Activated CD8-positive, alpha-beta T cell treated with anti-CD3 and anti-CD28 coated beads for 36 hours (primary cell): Measurements from ENCODE around the gene RB1. TPM values are rescaled to one million over a fixed set of nuclear protein-coding genes. Genes with fewer than 3 reads are reported as not detected.
A peak's percentile ranks its signal among the peaks of the same experiment; 100 is the strongest.

Experiments
- ATAC-seq: fragments of 200-7000 bp; cut with Tn5 transposase; one replicate; pipeline ENCODE4 v1.10.0; 2021; ENCODE audit warnings: mild to moderate bottlenecking, moderate library complexity
- CTCF ChIA-PET: fragments of 350-600 bp; sonication (Branson Sonifier 250); formaldehyde crosslinking; loops from one replicate; lab custom pipeline; 2021; ENCODE audit warnings: antibody characterized with exemption; lab: Charles Lee
- POLR2A ChIA-PET: fragments of 350-600 bp; sonication (Branson Sonifier 250); formaldehyde crosslinking; loops from one replicate; lab custom pipeline; 2021; ENCODE audit warnings: antibody characterized with exemption; lab: Charles Lee
- DNase-seq: peaks from one replicate; pipeline ENCODE4 v3.0.0-alpha.2; 2020
- H3K27ac Mint-ChIP-seq: one replicate; pipeline ENCODE4 v1.8.0; 2021; ENCODE audit warnings: mild to moderate bottlenecking, mixed read lengths
- H3K27me3 Mint-ChIP-seq: one replicate; pipeline ENCODE4 v1.8.0; 2021; ENCODE audit warnings: mixed read lengths
- H3K36me3 Mint-ChIP-seq: one replicate; pipeline ENCODE4 v1.8.0; 2021; ENCODE audit warnings: low read depth, mixed read lengths
- H3K4me1 Mint-ChIP-seq: one replicate; pipeline ENCODE4 v1.8.0; 2021; ENCODE audit warnings: low read depth, mixed read lengths
- H3K4me3 Mint-ChIP-seq: one replicate; pipeline ENCODE4 v1.8.0; 2021; ENCODE audit warnings: mild to moderate bottlenecking, moderate library complexity, mixed read lengths
- H3K9me3 Mint-ChIP-seq: one replicate; pipeline ENCODE4 v1.8.0; 2021; ENCODE audit warnings: mixed read lengths
- intact Hi-C: fragments of 100-400 bp; cut with micrococcal nuclease; formaldehyde crosslinking; loops from one replicate; pipeline ENCODE4 v1.10.0; 2022
- total RNA-seq, 2 experiments: library from RNA; stranded (reverse); gene quantifications; one replicate each; pipeline ENCODE4 v1.2.3, GENCODE V29; 2021
- TF ChIP-seq, protein P1 (sequence below): fragments of 200-600 bp; IDR thresholded peaks from one replicate; pipeline ENCODE4 v1.8.0; 2022; ENCODE audit warnings: antibody characterized with exemption, mild to moderate bottlenecking

RB1 gene
- total RNA-seq, 2 experiments from 2014 or later = 26.4 to 29.2 TPM

DNA sequence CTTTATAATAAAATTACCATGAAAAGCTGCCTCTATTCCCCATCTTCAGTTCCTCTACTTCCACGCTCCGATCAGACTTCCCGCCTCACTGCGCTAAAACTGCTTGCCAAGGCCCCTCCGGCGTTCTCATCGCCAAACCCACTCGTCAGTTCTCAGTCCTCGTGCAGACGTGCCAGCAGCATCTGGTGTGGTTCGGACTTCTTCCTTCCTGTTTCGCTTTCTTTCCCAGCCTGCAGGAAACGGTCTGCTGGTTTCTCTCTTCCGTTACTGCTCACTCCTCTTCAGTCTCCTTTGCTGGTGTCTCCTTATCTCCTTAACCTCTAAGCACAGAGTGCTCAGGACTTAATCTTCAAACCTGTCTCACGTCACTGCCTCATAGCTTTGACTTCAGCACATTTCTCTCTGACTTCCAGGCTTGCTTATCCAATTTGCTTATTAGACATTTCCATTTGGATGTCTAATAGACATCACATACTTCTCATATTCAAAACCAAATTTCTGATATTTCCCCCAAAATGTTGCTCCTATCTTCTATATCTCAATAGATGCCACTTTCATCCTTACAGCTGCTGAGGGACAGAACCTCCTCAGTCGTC lies 189.0 kb downstream of the RB1 start:
- intact Hi-C loops = loop anchor here (10.0 kb wide), 1 partner anchor 88 kb away; no protein-coding TSS in a partner anchor
- DNase-seq = peak; percentile 82
- Mint-ChIP-seq H3K27me3 (no peaks in the 10 kb centered on the region), H3K27ac (no peak overlapping the region), H3K4me1 (peaks cover 42% of the 10 kb centered on the region), H3K36me3 (peaks cover 6% of the 10 kb centered on the region), H3K9me3 (no peaks in the 10 kb centered on the region), H3K4me3 (no peak overlapping the region)
- POLR2A ChIA-PET = interaction anchor here (0.8 to 1.8 kb wide), 7 partner anchors 8 to 86 kb away, joined by 3 to 8 read pairs (median 5); no protein-coding TSS in a partner anchor
- ATAC-seq = peak; percentile 84
- TF ChIP-seq, protein P1, sequence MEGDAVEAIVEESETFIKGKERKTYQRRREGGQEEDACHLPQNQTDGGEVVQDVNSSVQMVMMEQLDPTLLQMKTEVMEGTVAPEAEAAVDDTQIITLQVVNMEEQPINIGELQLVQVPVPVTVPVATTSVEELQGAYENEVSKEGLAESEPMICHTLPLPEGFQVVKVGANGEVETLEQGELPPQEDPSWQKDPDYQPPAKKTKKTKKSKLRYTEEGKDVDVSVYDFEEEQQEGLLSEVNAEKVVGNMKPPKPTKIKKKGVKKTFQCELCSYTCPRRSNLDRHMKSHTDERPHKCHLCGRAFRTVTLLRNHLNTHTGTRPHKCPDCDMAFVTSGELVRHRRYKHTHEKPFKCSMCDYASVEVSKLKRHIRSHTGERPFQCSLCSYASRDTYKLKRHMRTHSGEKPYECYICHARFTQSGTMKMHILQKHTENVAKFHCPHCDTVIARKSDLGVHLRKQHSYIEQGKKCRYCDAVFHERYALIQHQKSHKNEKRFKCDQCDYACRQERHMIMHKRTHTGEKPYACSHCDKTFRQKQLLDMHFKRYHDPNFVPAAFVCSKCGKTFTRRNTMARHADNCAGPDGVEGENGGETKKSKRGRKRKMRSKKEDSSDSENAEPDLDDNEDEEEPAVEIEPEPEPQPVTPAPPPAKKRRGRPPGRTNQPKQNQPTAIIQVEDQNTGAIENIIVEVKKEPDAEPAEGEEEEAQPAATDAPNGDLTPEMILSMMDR = no peak
- CTCF ChIA-PET = interaction anchor here (1.2 kb wide), 1 partner anchor 88 kb away, joined by 8 read pairs; no protein-coding TSS in a partner anchor

DNA sequence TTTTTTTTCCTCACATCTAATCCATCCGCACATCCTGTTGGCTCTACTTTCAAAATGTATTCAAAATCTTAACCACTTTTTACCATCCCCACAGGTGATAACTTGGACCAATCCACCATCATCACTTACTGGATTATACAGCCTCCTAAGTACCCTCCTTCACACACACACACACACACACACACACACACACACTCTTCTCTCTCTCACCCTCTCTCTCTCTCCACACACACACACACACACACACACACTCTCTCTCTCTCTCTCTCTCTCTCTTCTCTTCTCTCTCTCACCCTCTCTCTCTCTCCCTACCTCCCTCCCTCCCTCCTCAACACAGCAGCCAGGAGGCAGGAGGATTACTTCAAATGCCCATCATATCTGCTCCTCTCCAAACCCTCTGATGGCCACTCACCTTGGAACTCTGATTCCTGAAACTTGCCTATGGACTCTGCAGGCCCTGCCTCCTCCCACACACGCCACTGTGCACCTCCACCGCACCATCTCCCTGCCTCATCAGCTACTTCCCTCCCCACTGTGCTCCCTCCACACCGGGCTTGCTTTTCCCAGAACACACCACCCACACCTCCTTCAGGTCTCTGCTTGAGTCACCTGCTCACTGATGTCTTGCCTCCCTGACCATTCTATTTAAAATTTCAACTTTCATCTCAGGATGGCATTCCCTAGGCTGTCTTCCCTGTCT lies 189.7 kb downstream of the RB1 start:
- H3K27me3 Mint-ChIP-seq = no peaks in the 10 kb centered on the region
- no peak overlapping the region for H3K27ac Mint-ChIP-seq
- ChIA-PET CTCF (no interaction called here), POLR2A (interaction anchor here (1.1 to 1.8 kb wide), 6 partner anchors 8 to 69 kb away, joined by 3 to 8 read pairs (median 5); no protein-coding TSS in a partner anchor)
- peak; percentile 10 for ATAC-seq
- no peak overlapping the region for H3K4me3 Mint-ChIP-seq
- peaks cover 41% of the 10 kb centered on the region for H3K4me1 Mint-ChIP-seq
- H3K9me3 Mint-ChIP-seq = no peaks in the 10 kb centered on the region
- H3K36me3 Mint-ChIP-seq = peaks cover 4% of the 10 kb centered on the region
- TF ChIP-seq, protein P1 = no peak
- intact Hi-C loops = loop anchor here (10.0 kb wide), 1 partner anchor 88 kb away; no protein-coding TSS in a partner anchor
- DNase-seq = peak; percentile 31

DNA sequence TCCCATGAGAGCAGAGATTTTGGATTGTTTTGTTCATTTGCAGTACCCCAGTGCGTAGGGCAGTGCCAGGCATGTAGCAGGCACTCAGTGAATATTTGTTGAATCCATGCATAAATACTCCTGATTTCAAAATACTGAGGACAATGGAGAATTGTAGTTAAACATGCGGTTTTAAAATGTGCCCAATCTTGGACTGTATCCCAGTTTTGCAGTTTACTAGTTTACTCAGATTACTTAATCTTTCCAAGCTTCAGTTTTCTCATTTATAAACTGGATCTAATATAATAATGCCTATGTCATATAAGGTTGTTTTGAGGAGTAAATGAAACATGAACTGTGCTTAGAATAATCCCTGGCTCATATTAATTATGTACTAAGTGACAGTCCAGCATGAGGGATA lies 190.3 kb downstream of the RB1 start:
- CTCF ChIA-PET = interaction anchor here (0.8 kb wide), 1 partner anchor 11 kb away, joined by 4 read pairs; no protein-coding TSS in a partner anchor
- TF ChIP-seq, protein P1 = no peak
- Mint-ChIP-seq H3K27ac (no peak overlapping the region), H3K36me3 (peaks cover 4% of the 10 kb centered on the region), H3K27me3 (no peaks in the 10 kb centered on the region), H3K4me1 (peaks cover 35% of the 10 kb centered on the region), H3K9me3 (no peaks in the 10 kb centered on the region), H3K4me3 (no peak overlapping the region)
- intact Hi-C loops = loop anchor here (10.0 kb wide), 1 partner anchor 89 kb away; no protein-coding TSS in a partner anchor
- DNase-seq (no peak), ATAC-seq (no peak)
- POLR2A ChIA-PET = interaction anchor here (1.0 to 1.1 kb wide), 2 partner anchors 68 to 69 kb away, joined by 3 read pairs; no protein-coding TSS in a partner anchor

- peaks cover 2% of the 10 kb centered on the region for H3K36me3 Mint-ChIP-seq
- no peaks in the 10 kb centered on the region for H3K27me3 Mint-ChIP-seq
- peaks cover 27% of the 10 kb centered on the region for H3K4me1 Mint-ChIP-seq
- TF ChIP-seq, protein P1 = no peak
- intact Hi-C loops = loop anchor here (10.0 kb wide), 1 partner anchor 90 kb away; no protein-coding TSS in a partner anchor
- H3K4me3 Mint-ChIP-seq = no peak overlapping the region
- ATAC-seq (no peak), DNase-seq (no peak)
- H3K27ac Mint-ChIP-seq = no peak overlapping the region
- CTCF ChIA-PET = interaction anchor here (0.6 to 1.5 kb wide), 3 partner anchors 10 to 457 kb away, joined by 3 to 7 read pairs (median 3); partner anchors contain the start of gene NUDT15
- POLR2A ChIA-PET = interaction anchor here (1.0 to 1.1 kb wide), 2 partner anchors 67 to 68 kb away, joined by 3 read pairs; no protein-coding TSS in a partner anchor
- no peaks in the 10 kb centered on the region for H3K9me3 Mint-ChIP-seq
Observed at GRCh38 chr13:48494874-48495273, 191.3 kb downstream of the RB1 start.
